HEK293T (cell line): ENCODE data around the gene ARF1.

Source experiments
- CTCF ChIA-PET: fragments of 350-600 bp; formaldehyde crosslinking; extraction: SDS; loops from one replicate; lab custom pipeline; 2021; ENCODE audit warnings: antibody characterized with exemption, inconsistent platforms; lab: Yijun Ruan, JAX
- POLR2A ChIA-PET: fragments of 350-600 bp; formaldehyde crosslinking; extraction: SDS; loops from one replicate; lab custom pipeline; 2020; ENCODE audit warnings: antibody characterized with exemption, inconsistent platforms; lab: Yijun Ruan, JAX
- DNase-seq: peaks from one replicate; pipeline ENCODE4 v3.0.0; 2012; ENCODE audit warnings: mixed read lengths; ENCODE audit errors: extremely low spot score
- ARNT ChIP-seq: fragments of 450-650 bp; IDR thresholded peaks from 2 replicates; pipeline ENCODE4 v1.6.1; 2017; ENCODE audit warnings: mild to moderate bottlenecking
- BHLHE40 ChIP-seq: fragments of 450-650 bp; IDR thresholded peaks from 2 replicates; pipeline ENCODE4 v1.6.1; 2016; ENCODE audit warnings: mild to moderate bottlenecking, moderate library complexity, borderline replicate concordance
- CTBP1 ChIP-seq: fragments of 450-650 bp; IDR thresholded peaks from 2 replicates; pipeline ENCODE4 v1.6.1; 2016; ENCODE audit warnings: borderline replicate concordance
- ELF4 ChIP-seq: fragments of 450-650 bp; IDR thresholded peaks from 2 replicates; pipeline ENCODE4 v1.6.1; 2017; ENCODE audit warnings: antibody characterized with exemption
- FOXA1 ChIP-seq: fragments of 450-650 bp; IDR thresholded peaks from 2 replicates; pipeline ENCODE4 v1.6.1; 2016; ENCODE audit warnings: mild to moderate bottlenecking
- FOXK2 ChIP-seq: fragments of 450-650 bp; IDR thresholded peaks from 2 replicates; pipeline ENCODE4 v1.6.1; 2016; ENCODE audit warnings: mild to moderate bottlenecking
- FOXM1 ChIP-seq: fragments of 450-650 bp; IDR thresholded peaks from 2 replicates; pipeline ENCODE4 v1.6.1; 2017; ENCODE audit warnings: mild to moderate bottlenecking, borderline replicate concordance
- HDGF ChIP-seq: fragments of 450-650 bp; IDR thresholded peaks from 2 replicates; pipeline ENCODE4 v1.6.1; 2017; ENCODE audit warnings: antibody characterized with exemption, borderline replicate concordance
- L3MBTL2 ChIP-seq: fragments of 450-650 bp; conservative IDR thresholded peaks from 2 replicates; pipeline ENCODE4 v1.6.1; 2016; ENCODE audit warnings: mild to moderate bottlenecking
- LEF1 ChIP-seq: fragments of 450-650 bp; IDR thresholded peaks from 2 replicates; pipeline ENCODE4 v1.6.1; 2017; ENCODE audit warnings: mild to moderate bottlenecking, borderline replicate concordance
- NFRKB ChIP-seq: fragments of 450-650 bp; IDR thresholded peaks from 2 replicates; pipeline ENCODE4 v1.6.1; 2016; ENCODE audit warnings: mild to moderate bottlenecking, moderate library complexity
- SP1 ChIP-seq: fragments of 450-650 bp; IDR thresholded peaks from 2 replicates; pipeline ENCODE4 v1.6.1; 2017
- SUZ12 ChIP-seq: fragments of 450-650 bp; IDR thresholded peaks from 2 replicates; pipeline ENCODE4 v1.6.1; 2016; ENCODE audit warnings: mild to moderate bottlenecking
- TARDBP ChIP-seq: fragments of 450-650 bp; IDR thresholded peaks from 2 replicates; pipeline ENCODE4 v1.6.1; 2016
- ZNF384 ChIP-seq: fragments of 450-650 bp; IDR thresholded peaks from 2 replicates; pipeline ENCODE4 v1.6.1; 2016
- TF ChIP-seq, protein P1 (sequence below): fragments of 450-650 bp; IDR thresholded peaks from 2 replicates; pipeline ENCODE4 v1.6.1; 2016

Gene ARF1

DNA sequence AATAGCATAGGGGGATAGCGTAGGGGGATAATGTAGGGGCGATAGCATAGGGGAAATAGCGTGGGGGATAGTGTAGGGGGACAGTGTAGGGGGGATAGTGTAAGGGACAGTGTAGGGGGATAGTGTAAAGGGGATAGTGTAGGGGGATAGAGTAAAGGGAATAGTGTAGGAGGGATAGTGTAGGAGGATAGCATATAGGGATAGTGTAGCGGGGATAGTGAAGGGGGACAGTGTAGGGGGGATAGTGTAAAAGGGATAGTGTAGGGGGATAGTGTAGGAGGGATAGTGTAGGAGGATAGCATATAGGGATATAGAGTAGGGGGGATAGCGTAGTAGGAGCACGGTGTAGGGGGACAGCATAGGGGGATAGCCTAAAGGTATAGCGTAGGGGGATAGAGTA lies 14.1 kb upstream of the ARF1 start:
- ChIA-PET POLR2A (no interaction called here), CTCF (no interaction called here)
- no peak for DNase-seq
- TF ChIP-seq SP1 (no peak), CTBP1 (no peak), ZNF384 (no peak), HDGF (no peak), ELF4 (no peak), TARDBP (no peak), L3MBTL2 (no peak), FOXK2 (no peak), NFRKB (no peak), SUZ12 (no peak), ARNT (no peak), BHLHE40 (no peak), FOXM1 (no peak), FOXA1 (no peak), LEF1 (no peak)
- TF ChIP-seq, protein P1, sequence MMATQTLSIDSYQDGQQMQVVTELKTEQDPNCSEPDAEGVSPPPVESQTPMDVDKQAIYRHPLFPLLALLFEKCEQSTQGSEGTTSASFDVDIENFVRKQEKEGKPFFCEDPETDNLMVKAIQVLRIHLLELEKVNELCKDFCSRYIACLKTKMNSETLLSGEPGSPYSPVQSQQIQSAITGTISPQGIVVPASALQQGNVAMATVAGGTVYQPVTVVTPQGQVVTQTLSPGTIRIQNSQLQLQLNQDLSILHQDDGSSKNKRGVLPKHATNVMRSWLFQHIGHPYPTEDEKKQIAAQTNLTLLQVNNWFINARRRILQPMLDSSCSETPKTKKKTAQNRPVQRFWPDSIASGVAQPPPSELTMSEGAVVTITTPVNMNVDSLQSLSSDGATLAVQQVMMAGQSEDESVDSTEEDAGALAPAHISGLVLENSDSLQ, result no peak

DNA sequence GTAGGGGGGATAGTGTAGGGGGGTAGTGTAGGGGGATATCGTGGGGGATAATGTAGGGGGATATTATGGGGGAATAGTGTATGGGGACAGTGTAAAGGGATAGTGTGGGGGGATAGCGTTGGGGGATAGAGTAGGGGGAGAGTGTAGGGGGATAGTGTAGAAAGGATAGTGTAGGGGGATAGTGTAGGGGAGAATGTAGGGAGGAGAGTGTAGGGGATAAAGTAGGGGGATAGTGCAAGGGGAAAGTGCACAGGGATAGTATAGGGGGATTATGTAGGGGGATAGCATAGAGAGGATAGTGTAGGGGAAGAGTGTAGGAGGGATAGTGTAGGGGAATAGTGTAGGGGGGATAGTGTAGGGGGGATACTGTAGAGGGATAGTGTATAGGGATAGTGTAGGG lies 12.3 kb upstream of the ARF1 start:
- no peak for DNase-seq
- ChIA-PET POLR2A (no interaction called here), CTCF (no interaction called here)
- TF ChIP-seq CTBP1 (no peak), ZNF384 (no peak), NFRKB (no peak), TARDBP (no peak), ARNT (no peak), SP1 (no peak), HDGF (no peak), BHLHE40 (no peak), FOXK2 (no peak)
- TF ChIP-seq, protein P1, result no peak

DNA sequence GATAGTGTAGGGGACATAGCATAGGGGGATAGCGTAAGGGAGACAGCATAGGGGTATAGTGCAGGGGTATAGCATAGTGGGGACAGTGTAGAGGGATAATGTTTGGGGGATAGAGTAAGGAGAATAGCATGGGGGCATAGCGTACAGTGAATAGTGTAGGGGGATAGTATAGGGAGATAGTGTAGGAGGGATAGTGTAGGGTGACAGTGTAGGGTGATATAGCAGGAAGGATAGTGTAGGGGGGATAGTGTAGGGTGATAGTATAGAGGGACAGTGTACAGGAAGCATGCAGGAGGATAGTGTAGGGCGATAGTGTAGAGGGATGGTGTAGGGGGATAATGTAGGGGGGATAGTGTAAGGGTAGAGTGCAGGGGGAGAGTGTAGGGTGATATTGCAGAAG lies 11.7 kb upstream of the ARF1 start:
- CTCF ChIA-PET, result no interaction called here
- POLR2A ChIA-PET, result no interaction called here
- TF ChIP-seq, protein P1, result no peak
- TF ChIP-seq ELF4 (no peak), ARNT (no peak)
- no peak for DNase-seq

DNA sequence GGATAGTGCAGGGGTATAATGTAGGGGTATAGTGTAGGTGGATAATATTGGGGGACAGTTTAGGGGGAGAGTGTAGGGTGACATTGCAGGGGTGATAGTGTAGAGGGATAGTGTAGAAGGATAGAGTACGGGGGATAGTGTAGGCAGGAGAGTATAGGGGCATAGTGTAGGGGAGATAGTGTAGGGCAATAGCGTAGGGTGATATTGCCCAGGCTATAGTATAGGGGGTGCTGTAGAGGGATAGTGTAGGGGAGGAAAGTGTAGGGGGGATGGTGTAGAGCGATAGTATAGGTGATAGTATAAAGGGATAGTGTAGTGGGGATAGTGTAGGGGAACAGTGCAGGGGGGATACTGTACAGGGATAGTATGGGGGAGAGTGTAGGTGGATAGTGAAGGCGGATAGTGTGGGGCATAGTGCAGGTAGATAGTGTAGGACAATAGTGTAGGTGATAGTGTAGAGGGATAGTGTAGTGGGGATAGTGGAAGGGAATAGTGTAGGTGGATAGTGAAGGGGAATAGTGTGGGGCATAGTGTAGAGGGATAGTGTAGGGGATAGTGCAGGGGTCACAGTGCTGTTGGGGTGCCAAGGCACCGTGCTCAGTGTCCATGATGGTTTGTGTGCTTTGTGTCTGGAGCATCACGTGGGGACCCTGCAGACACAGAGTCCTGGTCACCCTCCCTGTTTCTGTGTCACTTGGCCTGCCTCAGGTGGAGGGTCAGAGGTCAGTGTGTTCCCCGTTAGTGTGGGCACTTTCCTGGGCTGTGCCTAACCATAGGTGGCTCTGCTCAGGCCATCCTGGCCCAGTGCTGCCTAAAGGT lies 10.5 kb upstream of the ARF1 start:
- TF ChIP-seq ELF4 (peak; percentile 33; the same call in 1 of the 2 replicates), ARNT (no peak)
- no peak for DNase-seq
- CTCF ChIA-PET, result no interaction called here
- POLR2A ChIA-PET, result interaction anchor here (2.4 kb wide), 1 partner anchor 10 kb away, joined by 8 read pairs; the partner anchor contains the start of gene ARF1

DNA sequence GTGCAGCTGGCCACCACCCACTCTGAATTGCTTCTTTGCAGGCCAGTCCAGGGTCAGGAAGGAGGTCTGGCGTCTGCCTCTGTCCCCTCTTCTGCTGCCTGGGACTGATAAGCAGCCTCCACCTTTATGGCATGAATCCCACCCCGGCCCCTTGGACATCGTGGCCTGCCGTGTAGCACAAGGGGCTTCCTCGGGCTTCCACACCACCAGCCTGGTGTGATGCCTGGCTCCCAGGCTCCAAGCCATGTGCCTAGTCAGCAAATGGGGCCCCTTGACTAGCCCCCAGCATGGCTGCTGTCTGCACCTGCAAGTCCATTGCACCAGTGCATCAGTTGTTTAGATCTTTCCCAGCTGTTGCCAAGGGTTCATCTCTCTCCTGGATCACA lies 9.9 kb upstream of the ARF1 start:
- POLR2A ChIA-PET, result interaction anchor here (2.4 kb wide), 1 partner anchor 10 kb away, joined by 8 read pairs; the partner anchor contains the start of gene ARF1
- CTCF ChIA-PET, result no interaction called here
- no peak for TF ChIP-seq SUZ12
- no peak for TF ChIP-seq L3MBTL2
- no peak for TF ChIP-seq ZNF384
- no peak for TF ChIP-seq FOXK2
- no peak for TF ChIP-seq ELF4
- no peak for TF ChIP-seq FOXA1
- no peak for TF ChIP-seq NFRKB
- no peak for TF ChIP-seq TARDBP
- no peak for TF ChIP-seq CTBP1
- TF ChIP-seq, protein P1, result no peak
- no peak for TF ChIP-seq HDGF
- no peak for DNase-seq

DNA sequence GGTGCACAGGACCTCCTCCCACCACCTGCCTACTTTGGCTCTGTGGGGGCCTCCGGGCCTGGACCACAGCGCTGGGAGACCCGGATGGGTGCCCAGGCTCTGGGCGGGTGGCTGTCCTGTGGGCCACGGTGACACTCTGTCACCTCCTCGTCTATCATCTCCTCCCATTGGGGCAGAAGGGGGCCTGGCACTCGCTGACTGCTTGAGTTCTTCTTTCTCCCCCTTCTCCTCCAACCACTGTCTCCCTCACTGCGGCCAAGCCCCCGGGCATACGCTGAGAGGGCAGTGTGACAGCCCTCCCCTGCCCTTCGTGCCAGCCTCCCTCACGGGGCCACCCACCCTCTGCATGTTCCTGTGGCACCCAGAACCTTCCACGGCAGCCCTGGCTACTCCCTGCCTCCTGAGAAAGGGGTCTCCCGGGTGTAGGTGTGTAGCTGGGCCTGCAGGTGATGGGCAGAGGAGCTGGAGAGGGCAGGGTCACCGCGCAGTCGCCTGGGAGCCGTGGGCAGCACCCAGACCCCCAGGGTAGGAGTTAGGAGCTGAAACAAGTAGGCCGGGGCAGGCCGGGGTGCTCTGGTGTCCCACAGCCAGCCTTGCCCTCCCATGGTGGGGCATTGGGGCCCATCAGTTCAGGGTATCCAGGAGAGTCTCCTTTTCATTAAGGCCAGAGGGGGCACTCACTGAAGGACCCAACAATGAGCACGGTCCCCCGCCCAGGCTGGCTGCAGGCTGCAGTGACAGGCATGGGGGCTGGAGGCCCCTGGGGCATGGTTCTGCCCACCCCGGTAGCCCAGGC lies 9.2 kb upstream of the ARF1 start:
- DNase-seq, result no peak
- ChIA-PET POLR2A (interaction anchor here (0.6 to 2.4 kb wide), 2 partner anchors 9 to 27 kb away, joined by 3 to 8 read pairs; partner anchors contain the start of gene ARF1), CTCF (interaction anchor here (1.3 kb wide), 2 partner anchors 69 to 74 kb away, joined by 6 to 7 read pairs; no protein-coding TSS in a partner anchor)
- TF ChIP-seq FOXM1 (no peak), ELF4 (no peak), SUZ12 (no peak), FOXK2 (no peak)
